ENCODE measurements around the gene RNF208. TPM values are rescaled to one million over a fixed set of nuclear protein-coding genes. Genes with fewer than 3 reads are reported as not detected.
A peak's percentile ranks its signal among the peaks of the same experiment; 100 is the strongest.

Gene RNF208
- total and polyA plus RNA-seq, 2 experiments from 2014 or later, result 0.34 to 0.65 TPM

- H3K4me3 ChIP-seq, result peak within 1 kb of the TSS; percentile 79
- peak within 1 kb of the TSS; percentile 84 for H3K9ac ChIP-seq
- no peaks in the 10 kb centered on the region for H3K79me2 ChIP-seq (ENCODE audit: insufficient read depth)
- peak within 1 kb of the TSS; percentile 84 for H2AFZ ChIP-seq
- H3K27ac ChIP-seq, result peak within 1 kb of the TSS; percentile 55; the same call in 1 of the 2 replicates
- no peaks in the 10 kb centered on the region for H3F3A ChIP-seq (ENCODE audit: insufficient read depth)
- no peaks in the 10 kb centered on the region for H3K27me3 ChIP-seq (replicated peaks; ENCODE audit: insufficient read depth)
- TF ChIP-seq EZH2phosphoT487 (IDR thresholded peaks at IDR 0.05; ENCODE audit: insufficient read depth, low read depth) (no peak), EZH2 (IDR thresholded peaks at IDR 0.05; ENCODE audit: insufficient read depth, poor library complexity, severe bottlenecking) (no peak)
- in situ Hi-C loops (cut with MboI), result no loop called here
- H3K9me2 ChIP-seq (ENCODE audit: insufficient read depth), result no peaks in the 10 kb centered on the region
- H4K20me1 ChIP-seq (ENCODE audit: insufficient read depth), result no peaks in the 10 kb centered on the region
- peaks cover 3% of the 10 kb centered on the region; the same call in 1 of the 2 replicates for H3K4me1 ChIP-seq (ENCODE audit: insufficient read depth)
- no peaks in the 10 kb centered on the region for H3K36me3 ChIP-seq (ENCODE audit: low read depth)
- 49 to 52% methylated on average over 18 to 21 of the region's 23 CpGs for WGBS, 2 experiments (ENCODE audit: low coverage in 1 of 2, low lambda C conversion rate in 2 of 2, missing lambda C conversion rate in 2 of 2)
- H3K4me2 ChIP-seq (ENCODE audit: unreplicated experiment), result peak within 1 kb of the TSS; percentile 77
- peak; percentile 28 for DNase-seq
- no peaks in the 10 kb centered on the region for H3K9me3 ChIP-seq (ENCODE audit: low read depth)
Observed at GRCh38 chr9:137224830-137225694, 3.0 kb upstream of the RNF208 start, which contains the start of gene CYSRT1. TSS of gene CYSRT1 (plus strand) at chr9:137225174. CDS start at chr9:137225622, 448 bp downstream.

DNA sequence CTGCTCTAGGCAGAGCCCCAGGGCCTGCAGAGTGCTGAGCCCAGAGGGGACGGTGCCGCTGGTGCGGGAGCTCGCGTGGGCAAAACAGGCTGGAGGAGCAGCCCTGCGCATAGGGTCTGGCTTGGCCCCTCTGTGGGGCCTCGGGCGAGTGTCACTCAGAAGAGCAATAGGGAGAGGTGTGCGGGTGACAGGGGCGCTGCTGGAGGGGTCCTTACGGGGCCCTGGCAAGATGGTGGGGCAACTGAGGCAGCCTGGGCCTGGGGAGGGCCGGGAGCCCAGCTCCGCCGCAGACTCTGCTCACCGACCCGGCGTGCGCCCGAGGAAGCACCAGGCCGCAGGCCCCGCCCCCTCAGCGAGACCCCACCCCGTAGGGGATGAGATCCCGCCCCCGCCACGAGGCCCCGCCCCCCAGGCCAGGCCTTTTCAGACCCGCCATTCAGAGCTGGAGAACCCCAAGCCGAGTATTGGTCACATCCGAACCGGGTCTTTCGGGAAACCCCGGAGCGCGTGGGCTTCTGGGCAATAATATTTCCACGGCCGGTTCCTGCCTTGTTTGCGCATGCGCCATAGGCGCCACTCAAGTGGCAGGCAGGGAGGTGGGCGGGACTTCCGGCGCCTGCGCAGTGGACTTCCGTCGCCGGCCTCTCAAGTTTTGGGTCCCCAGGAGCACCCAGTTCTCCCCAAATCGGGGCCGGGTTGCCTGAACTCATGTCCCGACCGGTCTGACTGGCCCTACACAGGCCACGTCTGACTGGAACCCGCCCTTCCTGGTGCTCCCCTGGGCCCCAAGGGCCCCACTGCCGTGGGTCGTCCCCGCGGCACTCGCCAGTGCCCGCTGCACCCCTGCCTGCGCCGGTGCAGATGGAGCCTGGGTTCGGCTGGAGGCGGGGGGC is 1.3 kb upstream of the RNF208 start:
- Histone ChIP-seq H3K4me3 (peak overlapping the region; percentile 79), H3K9me3 (ENCODE audit: low read depth) (no peaks in the 10 kb centered on the region), H4K20me1 (ENCODE audit: insufficient read depth) (no peaks in the 10 kb centered on the region), H3K27me3 (replicated peaks; ENCODE audit: insufficient read depth) (no peaks in the 10 kb centered on the region), H3K36me3 (ENCODE audit: low read depth) (no peaks in the 10 kb centered on the region), H3K27ac (peak overlapping the region; percentile 55), H2AFZ (peak overlapping the region; percentile 84), H3K79me2 (ENCODE audit: insufficient read depth) (no peaks in the 10 kb centered on the region), H3K4me2 (ENCODE audit: unreplicated experiment) (peak overlapping the region; percentile 77), H3F3A (ENCODE audit: insufficient read depth) (no peaks in the 10 kb centered on the region), H3K9me2 (ENCODE audit: insufficient read depth) (no peaks in the 10 kb centered on the region), H3K9ac (peak overlapping the region; percentile 84), H3K4me1 (ENCODE audit: insufficient read depth) (peaks cover 9% of the 10 kb centered on the region)
- 1% methylated on average over 47 to 63 of the region's 63 CpGs for WGBS, 2 experiments (ENCODE audit: low coverage in 1 of 2, low lambda C conversion rate in 2 of 2, missing lambda C conversion rate in 2 of 2)
- DNase-seq, result peak; percentile 99
- in situ Hi-C loops (cut with MboI), result no loop called here
- TF ChIP-seq EZH2 (IDR thresholded peaks at IDR 0.05; ENCODE audit: insufficient read depth, poor library complexity, severe bottlenecking) (no peak), EZH2phosphoT487 (IDR thresholded peaks at IDR 0.05; ENCODE audit: insufficient read depth, low read depth) (no peak)

- TF ChIP-seq EZH2phosphoT487 (IDR thresholded peaks at IDR 0.05; ENCODE audit: insufficient read depth, low read depth), result no peak
- no peak for TF ChIP-seq EZH2 (IDR thresholded peaks at IDR 0.05; ENCODE audit: insufficient read depth, poor library complexity, severe bottlenecking)
Observed at GRCh38 chr9:137221506-137222111, 431 bp downstream of the RNF208 start.

DNA sequence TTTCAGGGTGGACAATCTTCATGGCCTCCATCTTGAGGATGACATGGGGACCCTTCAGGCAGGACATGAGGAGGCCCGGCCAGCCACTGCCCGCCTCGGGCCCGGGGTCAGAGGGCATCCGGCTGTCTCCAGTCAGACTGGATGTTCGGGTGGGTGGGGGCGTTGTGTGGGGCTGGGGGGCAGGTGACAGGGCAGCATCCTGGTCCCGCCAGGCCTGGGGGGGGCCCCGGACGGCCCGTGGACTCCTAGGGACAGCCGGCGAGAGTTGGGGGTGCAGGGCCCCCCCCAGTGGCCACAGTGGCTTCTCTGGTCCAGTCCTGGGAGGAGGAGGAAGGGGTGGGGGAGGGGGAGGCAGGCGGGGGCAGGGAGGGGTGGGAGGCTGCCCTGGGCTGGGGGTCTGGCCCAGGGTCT is 940 bp downstream of the RNF208 start:
- Histone ChIP-seq H3K27me3 (replicated peaks; ENCODE audit: insufficient read depth) (no peaks in the 10 kb centered on the region), H4K20me1 (ENCODE audit: insufficient read depth) (no peaks in the 10 kb centered on the region), H3K4me3 (no peak overlapping the region), H3K4me1 (ENCODE audit: insufficient read depth) (peaks cover 16% of the 10 kb centered on the region), H3K9me2 (ENCODE audit: insufficient read depth) (no peaks in the 10 kb centered on the region), H3K4me2 (ENCODE audit: unreplicated experiment) (no peak overlapping the region), H3K9me3 (ENCODE audit: low read depth) (no peaks in the 10 kb centered on the region), H3K27ac (no peak overlapping the region), H2AFZ (no peak overlapping the region), H3K36me3 (ENCODE audit: low read depth) (no peaks in the 10 kb centered on the region), H3F3A (ENCODE audit: insufficient read depth) (no peaks in the 10 kb centered on the region), H3K9ac (no peak overlapping the region), H3K79me2 (ENCODE audit: insufficient read depth) (no peaks in the 10 kb centered on the region)
- TF ChIP-seq EZH2 (IDR thresholded peaks at IDR 0.05; ENCODE audit: insufficient read depth, poor library complexity, severe bottlenecking) (no peak), EZH2phosphoT487 (IDR thresholded peaks at IDR 0.05; ENCODE audit: insufficient read depth, low read depth) (no peak)
- DNase-seq, result no peak
- in situ Hi-C loops (cut with MboI), result no loop called here
- 82 to 100% methylated on average over 2 to 14 of the region's 14 CpGs for WGBS, 2 experiments (ENCODE audit: low coverage in 1 of 2, low lambda C conversion rate in 2 of 2, missing lambda C conversion rate in 2 of 2)

More at GRCh38 chr9:137221506-137222111, 431 bp downstream of the RNF208 start:
- no peak overlapping the region for H2AFZ ChIP-seq
- no peaks in the 10 kb centered on the region for H3K9me3 ChIP-seq (ENCODE audit: low read depth)
- H3K4me3 ChIP-seq, result no peak overlapping the region
- no peaks in the 10 kb centered on the region for H3K9me2 ChIP-seq (ENCODE audit: insufficient read depth)
- no peaks in the 10 kb centered on the region for H3F3A ChIP-seq (ENCODE audit: insufficient read depth)
- no peaks in the 10 kb centered on the region for H4K20me1 ChIP-seq (ENCODE audit: insufficient read depth)
- in situ Hi-C loops (cut with MboI), result no loop called here
- H3K27me3 ChIP-seq (replicated peaks; ENCODE audit: insufficient read depth), result no peaks in the 10 kb centered on the region
- peaks cover 14% of the 10 kb centered on the region for H3K4me1 ChIP-seq (ENCODE audit: insufficient read depth)
- H3K27ac ChIP-seq, result no peak overlapping the region
- WGBS, 2 experiments (ENCODE audit: low coverage in 1 of 2, low lambda C conversion rate in 2 of 2, missing lambda C conversion rate in 2 of 2), result 12% methylated on average over 25 to 40 of the region's 61 CpGs
- no peaks in the 10 kb centered on the region for H3K36me3 ChIP-seq (ENCODE audit: low read depth)
- DNase-seq, result no peak
- H3K9ac ChIP-seq, result no peak overlapping the region
- no peak overlapping the region for H3K4me2 ChIP-seq (ENCODE audit: unreplicated experiment)
- H3K79me2 ChIP-seq (ENCODE audit: insufficient read depth), result no peaks in the 10 kb centered on the region

All from GM23248 (cell line).